OCI-LY7 (cell line): Measurements from ENCODE around the gene UBAP1L.
"Not testable (repeated sequence)": the region's sequence is repeated elsewhere in the genome, so short reads cannot be mapped to it uniquely, and the experiment has no call there.

Source experiments
- CTCF ChIP-seq: fragments of 200-600 bp; sonication (generic); conservative IDR thresholded peaks from 2 replicates; pipeline ENCODE4 v1.5.1; 2014; ENCODE audit warnings: mild to moderate bottlenecking, antibody characterized with exemption, low read length, moderate library complexity, mixed read lengths
- EZH2phosphoT487 ChIP-seq: fragments of 200-600 bp; sonication (generic); IDR thresholded peaks from 2 replicates; pipeline ENCODE4 v1.6.1; 2018; ENCODE audit warnings: low read depth, borderline replicate concordance, mild to moderate bottlenecking, mixed run types, antibody characterized with exemption, low read length, moderate library complexity, mixed read lengths

GRCh38 chr15:65137089-65137488 is 22.1 kb upstream of the UBAP1L start:
- TF ChIP-seq CTCF, EZH2phosphoT487: not testable (repeated sequence)
